Measurements from ENCODE around the gene SPATA2L. TPM values are rescaled to one million over a fixed set of nuclear protein-coding genes. Genes with fewer than 3 reads are reported as not detected.

The SPATA2L gene
- total RNA-seq, 4 donors from 2014 or later: 8.1 to 28.0 (median 17.3) TPM

DNA sequence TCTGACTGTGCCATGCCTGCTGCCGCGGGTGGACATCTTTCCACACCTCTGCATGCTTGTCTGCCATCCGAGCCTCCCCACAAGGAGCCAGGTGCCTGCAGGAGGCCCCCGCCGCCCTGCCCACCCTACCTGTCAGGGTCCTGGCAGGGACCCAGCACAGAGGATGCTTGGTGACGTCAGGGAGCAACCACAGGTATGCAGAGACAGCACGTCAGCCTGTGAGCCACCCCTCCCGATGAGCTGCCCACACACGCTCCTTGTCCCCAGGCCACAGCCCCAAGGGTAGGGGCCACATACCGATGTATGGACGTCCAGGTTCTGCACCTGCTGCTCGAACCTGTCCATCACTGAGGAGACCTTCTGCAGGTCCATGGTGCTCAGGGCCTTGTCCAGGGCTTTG, 54.6 kb downstream of the SPATA2L start:
- ATAC-seq (ENCODE audit: low FRiP score) (no peak), DNase-seq (ENCODE audit: low spot score) (no peak)
- TF ChIP-seq, protein P1, sequence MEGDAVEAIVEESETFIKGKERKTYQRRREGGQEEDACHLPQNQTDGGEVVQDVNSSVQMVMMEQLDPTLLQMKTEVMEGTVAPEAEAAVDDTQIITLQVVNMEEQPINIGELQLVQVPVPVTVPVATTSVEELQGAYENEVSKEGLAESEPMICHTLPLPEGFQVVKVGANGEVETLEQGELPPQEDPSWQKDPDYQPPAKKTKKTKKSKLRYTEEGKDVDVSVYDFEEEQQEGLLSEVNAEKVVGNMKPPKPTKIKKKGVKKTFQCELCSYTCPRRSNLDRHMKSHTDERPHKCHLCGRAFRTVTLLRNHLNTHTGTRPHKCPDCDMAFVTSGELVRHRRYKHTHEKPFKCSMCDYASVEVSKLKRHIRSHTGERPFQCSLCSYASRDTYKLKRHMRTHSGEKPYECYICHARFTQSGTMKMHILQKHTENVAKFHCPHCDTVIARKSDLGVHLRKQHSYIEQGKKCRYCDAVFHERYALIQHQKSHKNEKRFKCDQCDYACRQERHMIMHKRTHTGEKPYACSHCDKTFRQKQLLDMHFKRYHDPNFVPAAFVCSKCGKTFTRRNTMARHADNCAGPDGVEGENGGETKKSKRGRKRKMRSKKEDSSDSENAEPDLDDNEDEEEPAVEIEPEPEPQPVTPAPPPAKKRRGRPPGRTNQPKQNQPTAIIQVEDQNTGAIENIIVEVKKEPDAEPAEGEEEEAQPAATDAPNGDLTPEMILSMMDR (IDR thresholded peaks at IDR 0.05): no peak

Other genes with a start within 250 kb of the SPATA2L start
- gene ANKRD11, start 211.1 kb downstream of the SPATA2L start, total RNA-seq: 100 to 1,000 TPM in 1 of 4 donors, 10 to 100 TPM in 3; 49.8 to 114 (median 82.2) TPM
- gene SPG7, start 193.3 kb downstream of the SPATA2L start, total RNA-seq: 100 to 1,000 TPM in 1 of 4 donors, 10 to 100 TPM in 3; 68.6 to 125 (median 74.8) TPM
- gene RPL13, start 141.0 kb downstream of the SPATA2L start, total RNA-seq: 1,000 to 10,000 TPM; 4,137 to 5,837 (median 4,637) TPM
- gene CPNE7, start 125.9 kb downstream of the SPATA2L start, total RNA-seq: 1 to 10 TPM in 2 of 4 donors, under 1 TPM in 1, not detected in 1; 0.19 to 2.4 (median 1.1) TPM
- gene DPEP1, start 88.1 kb downstream of the SPATA2L start, total RNA-seq: 1 to 10 TPM in 1 of 4 donors, not detected in 3; 1.1 TPM
- 10 to 100 TPM; 45.7 to 78.1 (median 67.7) TPM for gene CHMP1A, start 44.0 kb downstream of the SPATA2L start, total RNA-seq
- 1 to 10 TPM; 1.8 to 7.1 (median 4.3) TPM for gene SPATA33, start 43.9 kb downstream of the SPATA2L start, total RNA-seq
- gene CDK10, start 15.0 kb downstream of the SPATA2L start, total RNA-seq: 10 to 100 TPM; 32.1 to 46.8 (median 38.3) TPM
- gene VPS9D1, start 19.2 kb upstream of the SPATA2L start, total RNA-seq: 1 to 10 TPM; 5.8 to 9.5 (median 7.8) TPM
- gene ZNF276, start 19.8 kb upstream of the SPATA2L start, total RNA-seq: 10 to 100 TPM; 20.2 to 45.6 (median 36.6) TPM
- gene FANCA, start 114.9 kb upstream of the SPATA2L start, total RNA-seq: 1 to 10 TPM; 2.9 to 4.4 (median 3.8) TPM
- 1 to 10 TPM; 2.4 to 4.8 (median 3.2) TPM for gene SPIRE2, start 126.8 kb upstream of the SPATA2L start, total RNA-seq
- gene TCF25, start 171.9 kb upstream of the SPATA2L start, total RNA-seq: 100 to 1,000 TPM; 123 to 202 (median 160) TPM
- gene MC1R, start 217.2 kb upstream of the SPATA2L start, total RNA-seq: 1 to 10 TPM; 2.5 to 7.4 (median 6.0) TPM
- gene TUBB3, start 221.6 kb upstream of the SPATA2L start, total RNA-seq: 10 to 100 TPM in 2 of 4 donors, 1 to 10 TPM in 2; 2.8 to 34.9 (median 10.5) TPM
- gene DEF8, start 247.1 kb upstream of the SPATA2L start, total RNA-seq: 10 to 100 TPM; 57.2 to 94.4 (median 80.6) TPM